WI38 (cell line): ENCODE results near the gene BTBD7.

Source experiments
- H3K4me3 ChIP-seq: 2 replicates; pipeline ENCODE4 v1.5.1; 2011; ENCODE audit warnings: low read depth, mild to moderate bottlenecking, control low read depth, low read length
- CTCF ChIP-seq: IDR thresholded peaks from 2 replicates; pipeline ENCODE4 v1.5.1; 2012; ENCODE audit warnings: low read depth, mild to moderate bottlenecking, control low read depth, low read length

The BTBD7 gene

GRCh38 chr14:93317875-93318807, 14.7 kb downstream of the BTBD7 start:
- TF ChIP-seq CTCF: no peak
- H3K4me3 ChIP-seq: no peak overlapping the region

- H3K4me3 ChIP-seq: no peak overlapping the region
- no peak for TF ChIP-seq CTCF
Observed at GRCh38 chr14:93317210-93317874, 15.5 kb downstream of the BTBD7 start.

GRCh38 chr14:93316716-93317115, 16.1 kb downstream of the BTBD7 start:
- no peak overlapping the region for H3K4me3 ChIP-seq
- TF ChIP-seq CTCF: no peak

GRCh38 chr14:93315575-93315974, 17.3 kb downstream of the BTBD7 start:
- no peak overlapping the region for H3K4me3 ChIP-seq
- TF ChIP-seq CTCF: no peak

- H3K4me3 ChIP-seq: no peak overlapping the region
- TF ChIP-seq CTCF: no peak
Observed at GRCh38 chr14:93311082-93311481, 21.8 kb downstream of the BTBD7 start.

GRCh38 chr14:93309427-93309966, 23.3 kb downstream of the BTBD7 start:
- no peak for TF ChIP-seq CTCF
- no peak overlapping the region for H3K4me3 ChIP-seq

GRCh38 chr14:93308686-93309345, 24.0 kb downstream of the BTBD7 start:
- H3K4me3 ChIP-seq: no peak overlapping the region
- no peak for TF ChIP-seq CTCF
